ENCODE results near the gene PAK5.

Gene PAK5

DNA sequence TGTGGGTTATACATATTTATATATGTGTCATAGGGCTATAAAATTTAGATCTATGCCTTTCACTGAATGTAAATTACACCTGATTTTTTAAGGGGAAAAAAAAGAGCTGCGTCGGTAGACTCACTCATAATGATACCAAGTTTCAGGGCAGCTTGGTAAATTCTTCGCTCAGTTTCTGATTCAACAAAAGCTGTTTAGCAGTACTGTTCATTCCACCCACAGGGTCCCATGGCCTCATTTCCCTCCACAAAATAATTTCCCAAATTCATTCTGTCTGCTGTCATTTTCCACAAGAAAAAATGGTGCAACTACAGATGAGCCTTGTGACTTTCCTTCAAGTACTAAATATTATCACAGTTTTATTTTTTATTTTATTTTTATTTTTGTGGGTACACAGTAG lies 63.7 kb downstream of the PAK5 start:
- DNase-seq = no peak

DNA sequence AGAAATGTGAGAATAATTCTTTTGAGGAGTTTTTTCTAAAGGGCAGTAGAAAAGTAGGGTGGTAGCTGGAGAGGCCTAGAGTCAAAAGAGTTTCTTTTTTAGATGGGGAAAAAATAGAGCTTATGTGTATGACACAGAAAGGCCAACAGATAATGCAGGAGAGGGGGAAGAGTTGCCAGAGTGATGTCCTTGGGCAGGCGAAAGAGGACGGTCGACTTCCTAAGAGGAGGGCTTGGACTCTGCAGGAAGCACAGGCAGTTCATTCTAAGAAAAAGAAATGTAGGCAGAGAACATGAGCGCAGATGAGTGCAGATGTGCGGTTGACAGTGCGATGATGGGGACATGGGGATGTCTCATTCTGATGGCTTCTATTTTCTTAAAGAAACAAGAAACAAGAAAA lies 68.9 kb downstream of the PAK5 start:
- no peak for DNase-seq

DNA sequence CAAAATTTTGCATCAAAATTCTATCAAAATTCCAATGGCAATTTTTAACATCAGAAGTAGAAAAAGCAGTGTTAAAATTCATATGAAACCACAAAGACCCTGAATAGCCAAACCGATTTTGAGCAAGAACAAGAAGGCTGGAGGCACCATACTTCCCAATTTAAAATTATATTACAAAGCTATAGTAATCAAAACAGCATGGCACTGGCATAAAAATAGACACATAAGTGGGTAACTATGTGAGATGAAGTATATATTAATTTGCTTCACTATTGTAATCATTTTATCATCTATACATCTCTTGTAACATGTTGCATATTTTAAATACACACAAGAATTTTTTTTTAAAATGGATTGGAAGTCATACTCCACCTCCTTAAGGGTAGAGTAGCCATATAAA lies 77.4 kb downstream of the PAK5 start:
- DNase-seq = no peak

DNA sequence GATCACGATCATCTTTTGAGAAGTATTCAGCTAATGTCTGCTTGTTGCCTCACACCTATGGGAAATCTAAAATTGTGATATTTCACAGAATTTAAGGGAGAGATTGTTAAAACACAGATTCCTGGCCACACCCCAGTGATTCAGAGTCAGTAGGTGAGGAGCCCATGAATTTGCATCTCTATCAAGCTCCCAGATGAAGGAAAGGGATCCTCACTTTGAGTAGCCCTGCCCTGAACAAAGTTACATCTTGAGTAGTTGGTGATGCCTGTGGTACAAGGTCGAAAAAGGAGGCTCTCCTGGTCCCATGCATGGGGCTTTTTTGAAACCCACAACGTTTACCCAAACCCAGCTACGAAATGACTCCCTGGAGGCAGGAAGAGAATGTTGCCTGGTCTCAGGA lies 79.5 kb downstream of the PAK5 start:
- DNase-seq = no peak

DNA sequence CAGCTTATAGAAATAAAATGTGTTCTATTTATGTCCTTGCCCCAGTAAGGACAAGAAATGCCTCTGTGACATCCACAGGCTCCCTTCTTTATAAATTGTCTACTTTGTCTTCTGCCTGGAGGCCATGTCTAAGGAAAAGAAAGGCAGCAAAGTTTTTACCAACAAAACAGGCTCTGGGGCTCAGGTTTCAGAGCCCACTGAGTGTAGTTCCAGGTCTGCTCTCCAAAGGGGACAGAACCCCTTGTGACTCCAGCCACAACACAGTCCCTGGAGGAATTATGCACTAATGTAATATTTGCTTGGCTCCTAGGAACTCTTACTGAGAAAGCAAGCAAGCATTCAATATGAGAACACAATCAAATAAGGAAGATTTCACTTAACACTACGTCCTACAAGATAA lies 80.1 kb downstream of the PAK5 start:
- no peak for DNase-seq

DNA sequence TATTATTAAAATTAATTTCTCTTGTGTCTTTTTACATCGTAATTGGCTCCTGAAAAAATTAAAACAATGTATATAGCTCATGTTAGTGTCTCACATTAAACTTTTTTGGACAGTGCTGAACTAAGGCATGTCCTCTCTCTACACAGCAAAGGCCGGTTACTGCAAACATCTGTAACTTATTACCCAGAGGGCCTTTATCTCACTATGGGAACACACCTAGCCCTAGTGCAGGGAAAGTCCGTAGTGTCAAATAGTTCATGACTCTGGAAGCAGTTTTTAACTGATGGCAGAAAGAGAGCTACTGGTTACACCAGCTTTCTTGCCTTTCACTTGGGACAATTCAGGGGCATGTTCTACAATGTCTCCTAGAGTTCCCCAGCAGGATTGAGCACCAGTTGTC lies 82.2 kb downstream of the PAK5 start:
- DNase-seq = no peak

DNA sequence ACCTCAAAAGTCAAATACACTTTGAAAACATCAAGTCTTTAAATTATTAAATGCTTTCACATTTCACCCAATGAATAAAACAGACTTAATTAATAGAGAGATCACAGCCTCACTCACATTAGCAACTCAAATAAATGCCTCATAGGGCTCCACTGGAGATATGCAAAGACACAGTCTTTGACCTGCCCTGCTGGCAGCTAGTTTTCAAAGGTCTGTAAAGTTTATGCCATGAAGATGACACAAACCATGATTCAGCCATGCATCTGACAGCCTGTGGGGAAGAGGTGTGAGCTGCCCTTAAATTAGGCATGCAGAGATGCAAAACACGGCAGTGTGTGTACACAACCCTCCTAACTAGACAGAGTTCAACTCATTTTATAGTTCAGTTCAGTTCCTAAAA lies 83.6 kb downstream of the PAK5 start:
- DNase-seq = no peak

DNA sequence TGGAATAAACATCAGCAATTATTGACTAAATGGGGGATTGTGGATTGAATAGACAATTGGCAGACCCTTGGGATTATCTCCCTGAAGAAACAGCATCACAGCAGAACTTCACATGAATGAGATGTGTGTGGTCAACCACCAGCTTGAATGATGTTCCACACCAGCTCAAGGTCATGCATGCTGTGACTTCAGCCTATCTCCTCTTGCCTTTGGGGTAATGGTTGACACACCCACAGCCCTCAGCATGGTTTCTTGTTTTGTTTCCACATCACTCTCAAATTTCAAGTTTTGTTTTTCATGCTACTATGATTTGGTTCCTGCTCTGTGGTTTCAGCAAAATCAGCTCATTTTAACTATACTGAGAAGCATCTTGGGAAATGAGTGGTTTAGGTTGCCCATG lies 94.3 kb downstream of the PAK5 start:
- no peak for DNase-seq

DNA sequence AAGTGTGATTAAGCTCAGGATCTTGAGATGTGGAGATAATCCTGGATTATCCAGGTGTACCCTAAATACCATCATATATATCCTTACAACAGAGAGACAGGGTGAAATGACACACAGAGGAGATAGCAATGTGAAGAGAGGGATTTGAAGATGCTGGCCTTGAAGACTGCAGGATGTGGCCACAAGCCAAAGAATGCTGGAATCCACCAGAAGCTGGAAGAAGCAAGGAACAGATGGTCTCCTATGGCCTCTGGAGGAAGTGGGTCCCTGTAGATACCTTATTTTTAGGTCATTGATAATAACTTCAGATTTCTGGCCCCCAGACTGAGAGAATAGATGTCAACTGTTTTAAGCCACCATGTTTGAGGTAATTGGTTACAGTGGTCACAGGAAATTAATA lies 95.0 kb downstream of the PAK5 start:
- no peak for DNase-seq

DNA sequence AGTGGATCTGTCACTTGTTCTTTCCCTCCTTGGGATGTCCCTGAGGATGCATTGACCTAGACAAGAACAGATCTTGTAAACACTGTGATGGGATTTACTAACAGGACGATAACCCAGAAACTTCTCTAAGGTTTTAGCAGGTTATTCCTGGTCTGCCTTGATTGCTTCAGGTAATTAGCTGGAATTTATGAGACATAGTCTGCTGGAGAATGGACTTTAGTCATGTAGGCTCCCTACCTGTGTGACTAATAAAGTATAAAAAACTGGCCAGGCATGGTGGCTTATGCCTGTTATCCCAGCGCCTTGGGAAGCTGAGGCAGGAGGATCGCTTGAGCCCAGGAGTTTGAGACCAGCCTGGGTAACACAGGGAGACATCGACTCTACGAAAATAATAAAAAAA lies 96.1 kb downstream of the PAK5 start:
- no peak for DNase-seq

DNA sequence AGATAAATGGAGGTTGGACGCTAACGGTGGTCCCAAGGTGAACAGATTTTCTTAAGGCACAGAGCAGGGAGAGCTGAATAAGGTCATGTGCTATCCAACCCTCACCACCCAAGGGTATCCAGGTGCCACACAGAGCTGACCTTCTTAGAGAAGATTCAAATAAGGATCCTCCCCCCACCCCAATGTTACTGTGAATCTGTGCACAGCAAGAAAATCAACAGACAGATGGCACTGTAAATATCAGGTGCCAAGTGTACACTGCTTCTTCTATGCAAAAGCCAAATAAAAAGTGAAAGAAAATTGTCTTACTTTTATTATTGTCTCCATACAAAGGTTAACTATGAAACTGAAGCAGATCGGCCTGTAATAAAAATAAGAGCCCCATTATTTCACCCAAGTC lies 96.9 kb downstream of the PAK5 start:
- DNase-seq = no peak

DNA sequence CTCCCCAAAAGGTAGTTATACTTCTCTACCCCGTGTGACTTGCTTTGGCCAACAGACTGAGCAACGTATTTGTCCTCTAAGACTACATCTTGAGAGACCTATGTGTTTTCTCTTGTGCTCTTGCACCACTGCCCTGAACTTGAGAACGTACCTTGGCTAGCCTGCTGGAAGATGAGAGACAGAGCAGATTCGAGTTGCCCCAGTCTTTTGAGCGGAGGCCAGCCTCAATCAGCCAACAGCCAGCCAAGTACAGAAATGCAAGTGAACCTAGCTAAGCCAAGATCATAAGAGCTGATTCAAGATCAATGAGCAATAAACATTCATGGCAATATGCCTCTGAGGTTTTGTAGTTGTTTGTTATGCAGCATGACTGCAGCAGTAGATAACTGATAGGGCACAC lies 98.4 kb downstream of the PAK5 start:
- DNase-seq = no peak

DNA sequence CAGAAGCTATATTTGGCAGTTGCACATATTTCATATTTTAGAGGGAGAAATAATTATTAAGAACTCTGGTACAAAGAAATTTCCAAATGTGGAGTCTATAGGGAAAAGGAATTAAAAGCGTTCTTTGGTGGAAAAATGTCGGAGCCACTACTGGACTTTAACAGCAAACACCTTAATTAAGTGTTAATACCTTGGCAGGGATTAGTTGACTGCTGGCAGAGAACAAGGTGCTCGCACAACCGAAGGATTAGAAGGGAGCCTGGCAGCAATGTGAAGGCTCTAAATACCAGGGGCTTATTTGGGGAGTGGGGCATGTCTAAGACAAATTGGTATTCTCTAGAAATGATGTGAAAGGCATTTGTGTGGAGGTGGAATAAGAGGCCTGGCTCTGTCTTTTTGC lies 98.9 kb downstream of the PAK5 start:
- DNase-seq = no peak

DNA sequence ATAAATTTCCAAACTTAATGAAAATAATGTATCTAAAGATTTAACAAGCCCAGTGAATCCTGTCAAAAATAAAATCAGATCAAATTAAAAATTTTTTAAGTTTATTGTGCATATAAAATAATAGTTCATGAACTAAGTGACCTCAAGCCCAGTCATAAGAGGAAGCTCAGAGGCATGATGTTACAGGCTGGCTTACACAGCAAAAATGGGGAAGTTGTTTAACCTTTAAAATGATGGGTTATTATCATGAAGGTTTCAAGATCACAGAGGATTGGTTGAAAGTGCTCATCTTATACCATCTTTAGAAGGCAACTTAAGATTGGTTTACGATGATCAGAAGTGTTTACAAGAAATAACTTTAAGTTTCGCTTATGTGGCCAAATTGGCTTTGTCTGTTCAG lies 102.5 kb downstream of the PAK5 start:
- no peak for DNase-seq

DNA sequence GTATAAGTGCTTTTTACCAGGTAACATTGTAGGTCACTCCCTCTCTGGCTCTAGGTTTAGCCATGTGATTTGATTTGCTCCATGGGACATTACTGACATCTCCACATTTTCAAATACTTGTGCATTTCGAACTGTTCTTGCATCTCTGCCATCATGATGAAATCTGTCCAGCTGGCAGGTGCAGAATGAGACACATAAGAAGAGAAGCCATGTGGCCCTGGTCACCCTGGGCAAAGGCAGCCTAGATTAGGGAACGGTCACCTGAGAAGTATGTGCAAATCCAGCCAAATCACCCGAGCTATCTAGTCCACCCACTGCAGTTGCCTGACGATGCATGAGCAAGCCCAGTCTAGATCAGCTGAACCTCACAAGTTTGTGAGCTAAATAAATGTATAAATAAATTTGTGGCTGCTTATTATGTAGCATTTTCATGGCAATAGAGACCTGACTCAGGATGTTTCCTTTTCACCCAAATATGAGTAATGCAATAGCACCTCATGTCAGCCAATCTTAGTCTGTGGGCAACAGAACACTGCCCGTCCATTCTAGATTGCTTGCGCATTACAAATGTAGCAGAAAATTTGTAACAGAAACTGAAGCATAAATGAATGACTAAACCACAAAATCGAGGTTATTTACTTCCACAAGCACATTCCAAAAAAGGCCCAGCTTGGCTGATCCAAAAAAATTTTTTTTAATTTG lies 115.2 kb downstream of the PAK5 start:
- DNase-seq = no peak

DNA sequence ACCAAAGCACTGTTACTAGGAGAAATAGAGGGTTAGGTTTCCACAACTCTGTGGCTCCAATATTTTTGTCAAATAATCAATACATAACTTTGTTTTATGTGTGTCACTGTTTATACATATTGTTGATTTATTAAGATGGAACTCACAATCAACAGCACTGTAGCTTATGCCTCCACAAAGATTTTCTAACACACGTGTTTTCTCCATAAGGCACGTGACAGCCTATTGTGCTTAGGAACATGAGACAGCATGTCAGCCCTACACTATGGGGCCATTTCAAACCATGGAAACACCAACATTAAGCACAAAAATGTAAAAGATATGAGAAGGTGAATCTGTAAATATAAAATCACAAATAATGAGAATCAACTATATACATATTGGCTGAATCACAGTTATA lies 127.0 kb downstream of the PAK5 start:
- DNase-seq = no peak

DNA sequence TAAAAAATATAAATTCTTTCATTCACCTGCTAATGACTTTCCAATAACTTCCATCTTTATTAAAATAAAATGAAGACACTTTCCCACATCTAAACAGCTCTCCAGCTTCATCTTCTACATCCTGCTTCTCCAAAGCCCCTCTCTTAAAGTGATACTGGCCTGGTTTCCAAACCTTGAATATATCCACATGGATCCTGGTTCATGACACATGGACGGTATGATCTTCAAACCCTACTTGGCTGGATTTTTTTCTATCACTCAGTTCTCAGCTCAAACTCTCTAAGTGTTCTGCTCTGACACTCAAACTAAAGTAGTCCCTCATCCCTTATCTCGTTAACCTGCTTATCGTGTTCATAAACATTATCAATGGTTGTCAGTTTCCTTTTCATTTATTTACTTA lies 128.2 kb downstream of the PAK5 start:
- no peak for DNase-seq

DNA sequence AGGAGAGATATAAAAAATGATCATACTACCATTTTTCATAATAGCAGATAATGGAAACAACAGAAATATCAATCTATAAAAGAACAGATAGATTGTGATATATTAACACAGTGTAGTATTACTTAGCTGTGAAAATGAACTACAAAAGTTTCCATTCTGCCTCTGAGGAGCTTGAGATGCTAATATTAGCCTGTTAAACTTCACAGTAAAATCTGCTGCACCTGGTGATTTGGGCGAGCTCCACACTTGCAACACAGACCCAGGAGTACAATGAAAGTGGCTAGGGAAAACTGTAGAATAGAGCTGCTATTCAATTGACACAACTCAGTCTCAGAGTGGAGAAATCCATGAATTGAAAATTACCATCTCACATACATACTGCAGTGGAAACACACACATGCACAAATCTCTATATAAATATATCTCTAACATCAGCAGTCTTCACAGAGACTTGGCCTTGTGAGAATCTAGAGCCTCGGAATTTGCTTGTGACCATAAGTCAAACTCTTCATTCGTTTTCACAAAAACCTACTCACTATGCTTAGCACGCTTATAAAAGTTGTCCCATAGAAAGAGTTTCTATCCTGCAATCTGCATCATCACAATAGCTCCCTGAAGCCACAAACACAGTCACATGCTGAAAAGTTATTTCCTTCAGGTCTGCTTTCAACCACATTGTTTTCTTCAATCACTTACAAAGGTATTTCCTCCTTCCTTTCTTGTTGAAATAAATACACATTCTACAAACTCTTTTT lies 133.0 kb downstream of the PAK5 start:
- no peak for DNase-seq

DNA sequence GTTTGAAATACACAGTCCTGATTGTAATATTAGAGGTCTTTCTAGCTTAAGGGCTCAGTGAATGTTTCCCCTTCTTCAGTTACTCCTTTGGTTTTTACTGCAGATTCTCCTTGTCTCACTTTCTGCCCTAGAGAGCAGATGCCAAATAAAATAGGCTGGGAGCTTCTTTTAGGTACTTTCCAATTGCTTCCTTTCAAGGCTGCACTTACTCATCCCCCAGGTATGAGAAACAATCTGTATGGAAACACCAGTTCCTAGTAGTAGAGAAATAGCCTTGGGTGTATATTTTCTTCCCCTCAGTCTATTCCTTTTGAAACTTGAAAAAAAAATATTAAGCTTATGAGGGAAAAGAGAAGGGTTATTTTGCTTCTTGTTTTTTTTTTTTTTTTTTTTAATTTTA lies 139.7 kb downstream of the PAK5 start:
- DNase-seq = no peak

DNA sequence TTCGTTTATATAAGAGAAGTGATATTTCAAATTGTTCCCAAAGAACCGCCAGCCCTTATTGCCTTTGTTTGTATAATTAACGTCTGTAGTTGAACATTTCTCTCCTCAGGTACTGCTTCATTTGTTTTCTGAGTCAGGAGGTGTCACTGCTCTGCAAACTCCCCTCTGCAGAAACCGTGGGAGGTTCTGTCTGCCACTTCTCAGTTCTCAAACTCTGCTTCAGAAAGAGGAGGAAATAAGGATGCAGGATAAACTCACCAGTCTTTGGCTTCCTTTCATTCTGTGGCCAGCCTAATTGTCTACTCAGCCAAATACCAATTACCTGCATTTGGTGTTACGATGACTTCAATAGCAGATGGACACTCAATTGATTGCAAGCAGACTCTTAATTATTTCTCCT lies 149.8 kb downstream of the PAK5 start:
- DNase-seq = no peak

DNA sequence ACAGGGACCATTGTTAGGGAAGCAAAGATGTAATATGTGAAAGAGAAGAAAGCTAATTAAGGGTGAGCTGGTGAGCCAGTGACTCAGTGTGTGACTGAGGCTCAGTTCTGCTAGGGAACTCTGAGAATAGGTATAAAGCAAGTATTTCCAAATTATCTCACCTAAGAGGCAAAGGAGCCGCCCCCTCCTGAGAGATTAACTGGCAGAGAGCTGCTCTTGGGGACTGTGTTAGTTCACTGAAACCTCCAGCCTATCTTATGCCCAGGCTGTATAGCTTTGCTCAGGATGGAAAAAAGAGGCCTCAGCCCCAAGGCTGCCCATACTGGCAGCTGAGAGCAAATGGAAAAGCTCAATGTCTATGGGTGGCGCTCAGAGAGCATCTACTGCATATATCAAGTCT lies 152.0 kb downstream of the PAK5 start:
- no peak for DNase-seq

DNA sequence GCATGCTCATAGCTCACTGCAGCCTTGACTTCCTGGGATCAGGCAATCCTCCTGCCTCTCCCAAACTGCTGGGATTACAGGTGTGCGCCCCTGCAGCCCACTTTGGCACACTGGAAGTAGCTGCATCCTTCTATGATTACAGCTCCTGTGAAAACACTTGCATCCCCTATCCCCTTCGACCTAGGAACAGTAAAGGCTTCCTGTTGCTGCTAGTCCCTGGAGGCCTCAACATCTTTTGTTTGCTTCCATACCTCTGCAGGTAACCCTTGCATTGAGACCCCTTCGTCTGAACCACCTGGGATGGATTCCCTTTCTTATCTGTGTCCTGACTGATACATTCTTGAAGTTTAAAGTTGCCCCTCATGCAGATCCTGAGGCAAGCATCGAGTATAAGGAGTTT lies 152.4 kb downstream of the PAK5 start:
- no peak for DNase-seq

DNA sequence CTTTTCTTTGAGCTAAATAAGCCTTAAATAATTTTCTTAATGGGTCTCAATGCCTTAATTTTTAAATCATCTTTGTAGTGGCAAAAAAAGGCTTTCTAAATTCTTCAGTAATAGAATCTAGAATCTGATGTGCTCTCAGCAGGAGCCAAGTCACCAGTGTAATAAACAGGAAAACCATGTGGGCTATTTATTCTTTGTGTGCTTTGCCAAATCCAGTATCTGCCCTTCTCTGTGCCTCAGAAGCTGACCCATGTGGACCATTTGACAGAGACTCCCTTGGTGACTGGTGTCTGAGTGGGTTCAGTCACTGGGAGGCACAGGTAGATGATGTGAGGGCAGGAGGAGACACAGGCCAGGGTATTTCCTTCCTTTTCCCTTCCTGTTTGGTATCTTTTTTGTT lies 152.9 kb downstream of the PAK5 start:
- no peak for DNase-seq

DNA sequence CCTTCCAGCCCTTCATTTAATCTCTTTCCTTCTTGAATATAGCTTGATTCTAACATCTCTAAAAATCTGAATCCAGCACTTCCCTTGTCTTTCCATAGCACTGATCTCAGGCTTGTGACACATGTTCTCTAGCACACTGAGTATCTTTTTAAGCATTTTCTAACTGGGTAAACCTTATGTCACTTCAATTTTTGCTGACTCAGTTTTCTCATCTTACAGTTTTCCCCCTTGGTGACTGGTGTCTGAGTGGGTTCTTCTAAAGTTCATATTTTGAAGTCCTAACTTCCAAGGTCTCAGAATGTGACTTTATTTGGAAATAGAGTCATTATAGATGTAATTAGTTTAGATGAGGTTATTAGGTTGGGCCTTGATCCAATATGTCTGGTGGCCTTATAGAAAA lies 153.9 kb downstream of the PAK5 start:
- no peak for DNase-seq

DNA sequence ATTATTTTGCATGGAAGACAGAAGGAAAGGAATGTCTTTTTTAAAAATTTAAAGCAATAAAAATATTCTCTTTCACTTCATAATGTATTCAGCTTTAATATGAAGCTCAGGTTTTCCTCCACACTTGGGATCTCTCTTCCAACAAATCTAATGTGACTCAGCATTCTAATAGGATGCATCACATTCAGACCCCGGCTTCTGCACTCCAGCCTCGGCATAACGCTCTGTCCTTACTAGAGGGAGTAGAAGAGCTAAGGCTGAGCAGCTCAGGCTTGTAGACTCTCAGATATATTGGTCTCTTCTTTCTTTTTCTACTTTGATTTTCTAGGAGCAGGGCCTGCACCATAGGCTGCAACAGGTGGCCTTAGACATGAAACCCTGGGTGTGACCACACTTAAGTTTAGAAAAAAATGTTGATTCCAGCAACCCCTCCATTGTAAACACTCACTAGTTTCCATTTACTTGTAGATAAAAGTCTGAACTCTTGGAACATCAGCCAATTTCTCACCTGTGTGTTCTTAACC lies 161.7 kb downstream of the PAK5 start:
- no peak for DNase-seq
